Gastrocnemius medialis (tissue), 4 donors: ENCODE results near the gene TRIM45.

Source experiments
- POLR2A ChIP-seq, 2 donors: fragments of 450-650 bp; IDR thresholded peaks; one replicate each; pipeline ENCODE4 v1.6.1; 2017; ENCODE audit warnings: antibody characterized with exemption in 2 of 2, mild to moderate bottlenecking in 2 of 2, moderate library complexity in 2 of 2
- TF ChIP-seq, protein P1 (sequence below), 5 experiments: fragments of 450-650 bp in 3 of 5; fragments of 200-600 bp in 2 of 5; sonication (generic) in 2 of 5; IDR thresholded peaks in 4 of 5; conservative IDR thresholded peaks in 1 of 5; 1 replicate in 4 of 5; 2 replicates in 1 of 5; pipeline ENCODE4 v1.5.1; 2016 to 2019; ENCODE audit warnings: antibody characterized with exemption in 5 of 5, mild to moderate bottlenecking in 3 of 5, moderate library complexity in 3 of 5

DNA sequence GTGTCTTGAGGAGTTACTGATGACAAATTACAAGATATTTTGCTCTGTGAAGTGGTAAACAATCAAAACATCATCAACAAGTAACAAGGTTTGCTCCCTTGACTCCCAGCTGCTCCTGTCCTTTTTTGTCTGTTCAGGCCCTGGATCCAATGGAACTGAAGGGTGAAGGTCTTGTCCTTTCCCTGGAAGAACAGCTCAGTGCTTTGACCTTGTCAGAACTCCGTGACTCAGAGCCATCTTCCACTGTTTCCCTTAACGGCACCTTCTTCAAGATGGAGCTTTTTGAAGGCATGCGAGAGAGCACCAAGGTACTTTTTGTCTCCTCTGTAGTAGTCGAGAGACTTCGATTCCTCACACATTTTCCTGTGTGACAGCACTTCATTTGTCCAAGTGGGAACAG lies 29.0 kb downstream of the TRIM45 start:
- TF ChIP-seq POLR2A (IDR thresholded peaks at IDR 0.05), result no peak
- TF ChIP-seq, protein P1, sequence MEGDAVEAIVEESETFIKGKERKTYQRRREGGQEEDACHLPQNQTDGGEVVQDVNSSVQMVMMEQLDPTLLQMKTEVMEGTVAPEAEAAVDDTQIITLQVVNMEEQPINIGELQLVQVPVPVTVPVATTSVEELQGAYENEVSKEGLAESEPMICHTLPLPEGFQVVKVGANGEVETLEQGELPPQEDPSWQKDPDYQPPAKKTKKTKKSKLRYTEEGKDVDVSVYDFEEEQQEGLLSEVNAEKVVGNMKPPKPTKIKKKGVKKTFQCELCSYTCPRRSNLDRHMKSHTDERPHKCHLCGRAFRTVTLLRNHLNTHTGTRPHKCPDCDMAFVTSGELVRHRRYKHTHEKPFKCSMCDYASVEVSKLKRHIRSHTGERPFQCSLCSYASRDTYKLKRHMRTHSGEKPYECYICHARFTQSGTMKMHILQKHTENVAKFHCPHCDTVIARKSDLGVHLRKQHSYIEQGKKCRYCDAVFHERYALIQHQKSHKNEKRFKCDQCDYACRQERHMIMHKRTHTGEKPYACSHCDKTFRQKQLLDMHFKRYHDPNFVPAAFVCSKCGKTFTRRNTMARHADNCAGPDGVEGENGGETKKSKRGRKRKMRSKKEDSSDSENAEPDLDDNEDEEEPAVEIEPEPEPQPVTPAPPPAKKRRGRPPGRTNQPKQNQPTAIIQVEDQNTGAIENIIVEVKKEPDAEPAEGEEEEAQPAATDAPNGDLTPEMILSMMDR (IDR thresholded peaks at IDR 0.05 in 4 of 5, conservative IDR thresholded peaks at IDR 0.05 in 1 of 5), result no peak
